HL-60 (cell line): ENCODE results near the gene CENPQ.

Experiments
- DNase-seq, 2 experiments: peaks; one replicate each; pipeline ENCODE4 v3.0.0-alpha.2; 2010 to 2020; ENCODE audit warnings: low read depth in 1 of 2, low spot score in 1 of 2
- H3K27ac ChIP-seq: fragments of 250-450 bp; sonication (Bioruptor Pico); replicated peaks from 2 replicates; pipeline ENCODE4 v1.5.1; 2020; ENCODE audit warnings: mild to moderate bottlenecking, moderate library complexity
- H3K27me3 ChIP-seq: fragments of 250-450 bp; sonication (Bioruptor Pico); 2 replicates; pipeline ENCODE4 v1.5.1; 2021; ENCODE audit warnings: mild to moderate bottlenecking, moderate library complexity; ENCODE audit not compliant: insufficient read depth, poor library complexity, severe bottlenecking
- H3K4me3 ChIP-seq: replicated peaks from 2 replicates; pipeline ENCODE4 v1.5.1; 2011; ENCODE audit warnings: mild to moderate bottlenecking, control low read depth, low read length; ENCODE audit not compliant: insufficient read depth
- GABPA ChIP-seq: IDR thresholded peaks from 2 replicates; pipeline ENCODE4 v1.6.1; 2012; ENCODE audit warnings: low read depth
- POLR2AphosphoS5 ChIP-seq: IDR thresholded peaks from 2 replicates; pipeline ENCODE4 v1.6.1; 2012; ENCODE audit warnings: low read depth
- SPI1 ChIP-seq: IDR thresholded peaks from 2 replicates; pipeline ENCODE4 v1.6.1; 2012; ENCODE audit warnings: low read depth, mild to moderate bottlenecking, borderline replicate concordance
- TF ChIP-seq, protein P1 (sequence below): IDR thresholded peaks from 2 replicates; pipeline ENCODE4 v1.6.1; 2012; ENCODE audit warnings: low read depth; ENCODE audit not compliant: insufficient replicate concordance
- TF ChIP-seq, protein P2 (sequence below): IDR thresholded peaks from one replicate; pipeline ENCODE4 v1.5.1; 2011; ENCODE audit warnings: low read length, control low read depth, inconsistent platforms; ENCODE audit not compliant: insufficient read depth

CENPQ gene

GRCh38 chr6:49490633-49491032 is 27.5 kb downstream of the CENPQ start:
- Histone ChIP-seq H3K27me3 (no peaks in the 10 kb centered on the region), H3K4me3 (no peak overlapping the region), H3K27ac (no peak overlapping the region)
- no peak for DNase-seq
- TF ChIP-seq, protein P1, sequence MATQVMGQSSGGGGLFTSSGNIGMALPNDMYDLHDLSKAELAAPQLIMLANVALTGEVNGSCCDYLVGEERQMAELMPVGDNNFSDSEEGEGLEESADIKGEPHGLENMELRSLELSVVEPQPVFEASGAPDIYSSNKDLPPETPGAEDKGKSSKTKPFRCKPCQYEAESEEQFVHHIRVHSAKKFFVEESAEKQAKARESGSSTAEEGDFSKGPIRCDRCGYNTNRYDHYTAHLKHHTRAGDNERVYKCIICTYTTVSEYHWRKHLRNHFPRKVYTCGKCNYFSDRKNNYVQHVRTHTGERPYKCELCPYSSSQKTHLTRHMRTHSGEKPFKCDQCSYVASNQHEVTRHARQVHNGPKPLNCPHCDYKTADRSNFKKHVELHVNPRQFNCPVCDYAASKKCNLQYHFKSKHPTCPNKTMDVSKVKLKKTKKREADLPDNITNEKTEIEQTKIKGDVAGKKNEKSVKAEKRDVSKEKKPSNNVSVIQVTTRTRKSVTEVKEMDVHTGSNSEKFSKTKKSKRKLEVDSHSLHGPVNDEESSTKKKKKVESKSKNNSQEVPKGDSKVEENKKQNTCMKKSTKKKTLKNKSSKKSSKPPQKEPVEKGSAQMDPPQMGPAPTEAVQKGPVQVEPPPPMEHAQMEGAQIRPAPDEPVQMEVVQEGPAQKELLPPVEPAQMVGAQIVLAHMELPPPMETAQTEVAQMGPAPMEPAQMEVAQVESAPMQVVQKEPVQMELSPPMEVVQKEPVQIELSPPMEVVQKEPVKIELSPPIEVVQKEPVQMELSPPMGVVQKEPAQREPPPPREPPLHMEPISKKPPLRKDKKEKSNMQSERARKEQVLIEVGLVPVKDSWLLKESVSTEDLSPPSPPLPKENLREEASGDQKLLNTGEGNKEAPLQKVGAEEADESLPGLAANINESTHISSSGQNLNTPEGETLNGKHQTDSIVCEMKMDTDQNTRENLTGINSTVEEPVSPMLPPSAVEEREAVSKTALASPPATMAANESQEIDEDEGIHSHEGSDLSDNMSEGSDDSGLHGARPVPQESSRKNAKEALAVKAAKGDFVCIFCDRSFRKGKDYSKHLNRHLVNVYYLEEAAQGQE, result no peak
- no peak for TF ChIP-seq GABPA
- no peak for TF ChIP-seq SPI1
- TF ChIP-seq POLR2AphosphoS5, result no peak
- TF ChIP-seq, protein P2, sequence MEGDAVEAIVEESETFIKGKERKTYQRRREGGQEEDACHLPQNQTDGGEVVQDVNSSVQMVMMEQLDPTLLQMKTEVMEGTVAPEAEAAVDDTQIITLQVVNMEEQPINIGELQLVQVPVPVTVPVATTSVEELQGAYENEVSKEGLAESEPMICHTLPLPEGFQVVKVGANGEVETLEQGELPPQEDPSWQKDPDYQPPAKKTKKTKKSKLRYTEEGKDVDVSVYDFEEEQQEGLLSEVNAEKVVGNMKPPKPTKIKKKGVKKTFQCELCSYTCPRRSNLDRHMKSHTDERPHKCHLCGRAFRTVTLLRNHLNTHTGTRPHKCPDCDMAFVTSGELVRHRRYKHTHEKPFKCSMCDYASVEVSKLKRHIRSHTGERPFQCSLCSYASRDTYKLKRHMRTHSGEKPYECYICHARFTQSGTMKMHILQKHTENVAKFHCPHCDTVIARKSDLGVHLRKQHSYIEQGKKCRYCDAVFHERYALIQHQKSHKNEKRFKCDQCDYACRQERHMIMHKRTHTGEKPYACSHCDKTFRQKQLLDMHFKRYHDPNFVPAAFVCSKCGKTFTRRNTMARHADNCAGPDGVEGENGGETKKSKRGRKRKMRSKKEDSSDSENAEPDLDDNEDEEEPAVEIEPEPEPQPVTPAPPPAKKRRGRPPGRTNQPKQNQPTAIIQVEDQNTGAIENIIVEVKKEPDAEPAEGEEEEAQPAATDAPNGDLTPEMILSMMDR, result no peak

- no peak for DNase-seq
- TF ChIP-seq GABPA (no peak), POLR2AphosphoS5 (no peak), SPI1 (no peak)
- TF ChIP-seq, protein P2, result no peak
- TF ChIP-seq, protein P1, result no peak
- Histone ChIP-seq H3K27ac (no peak overlapping the region), H3K4me3 (no peak overlapping the region), H3K27me3 (no peaks in the 10 kb centered on the region)
These were observed 34.1 kb downstream of the CENPQ start for GRCh38 chr6:49497304-49497703.

DNA sequence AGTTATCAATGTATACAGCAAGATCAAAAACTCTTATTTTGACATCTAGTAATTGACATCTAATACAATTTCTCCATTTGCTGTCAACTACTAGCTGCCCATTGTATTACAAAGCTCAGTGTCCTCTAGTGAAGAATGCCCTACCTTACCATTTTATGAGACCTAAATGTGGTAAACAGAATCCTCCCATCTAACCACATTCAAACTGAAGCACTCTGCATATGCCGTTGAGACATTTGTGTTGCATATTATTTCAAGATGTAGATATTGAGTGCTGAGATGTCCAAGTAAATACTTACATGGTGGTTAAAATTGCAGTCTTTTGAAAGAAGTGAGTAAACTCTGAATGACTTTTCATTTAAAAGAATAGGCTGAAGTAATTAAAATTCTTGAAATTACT is 36.0 kb downstream of the CENPQ start:
- TF ChIP-seq POLR2AphosphoS5 (no peak), GABPA (no peak), SPI1 (no peak)
- TF ChIP-seq, protein P2, result no peak
- TF ChIP-seq, protein P1, result no peak
- Histone ChIP-seq H3K4me3 (no peak overlapping the region), H3K27me3 (no peaks in the 10 kb centered on the region), H3K27ac (no peak overlapping the region)
- DNase-seq, result no peak
